KOPT-K1 (cell line): Measurements from ENCODE around the gene KRT2.

Experiments
- H3K27ac ChIP-seq: fragments of 200-600 bp; sonication (generic); 2 replicates; pipeline ENCODE4 v1.5.1; 2016; ENCODE audit warnings: antibody characterized with exemption, mild to moderate bottlenecking, low read depth, low read length; ENCODE audit not compliant: poor library complexity, severe bottlenecking
- H3K36me3 ChIP-seq: fragments of 200-600 bp; sonication (generic); 2 replicates; pipeline ENCODE4 v1.5.1; 2017; ENCODE audit warnings: antibody characterized with exemption, mild to moderate bottlenecking, low read length, moderate library complexity; ENCODE audit not compliant: insufficient read depth
- H3K9me3 ChIP-seq: fragments of 200-600 bp; sonication (generic); 2 replicates; pipeline ENCODE4 v1.5.1; 2017; ENCODE audit warnings: antibody characterized with exemption, low read length, mild to moderate bottlenecking; ENCODE audit not compliant: insufficient read depth, poor library complexity, severe bottlenecking

KRT2 gene

DNA sequence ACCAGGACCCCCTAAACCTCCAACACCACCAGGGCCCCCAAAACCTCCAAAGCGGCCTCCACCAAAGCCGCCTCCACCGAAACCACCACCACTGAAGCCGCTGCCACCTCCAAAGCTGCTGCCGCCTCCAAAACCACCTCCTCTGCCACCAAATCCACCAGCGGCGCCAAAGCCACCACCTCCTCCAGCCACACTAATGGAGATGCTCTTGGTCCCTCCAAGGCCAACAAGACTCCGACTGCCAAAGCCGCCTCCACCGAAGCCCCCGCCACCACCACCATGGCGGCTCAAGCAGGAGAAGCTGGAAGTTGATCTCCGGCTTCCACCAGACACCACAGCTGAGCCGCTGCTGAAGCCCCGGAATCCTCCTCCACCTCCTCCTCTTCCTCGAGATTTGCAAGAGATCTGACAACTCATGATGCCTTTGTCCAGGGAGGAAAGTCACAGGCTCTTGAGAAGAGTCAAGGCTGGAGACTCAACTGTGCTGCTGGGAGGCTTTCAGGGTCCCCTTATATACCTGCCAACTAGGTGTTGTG is at the start of gene KRT2:
Gene KRT2, minus strand, starts transcription at position 486 of the 536 bp plus-strand sequence. Its CDS starts 69 bp downstream, at position 417.
- H3K27ac ChIP-seq: no peak within 1 kb of the TSS
- H3K36me3 ChIP-seq: no peaks in the 10 kb centered on the region
- H3K9me3 ChIP-seq: no peaks in the 10 kb centered on the region

DNA sequence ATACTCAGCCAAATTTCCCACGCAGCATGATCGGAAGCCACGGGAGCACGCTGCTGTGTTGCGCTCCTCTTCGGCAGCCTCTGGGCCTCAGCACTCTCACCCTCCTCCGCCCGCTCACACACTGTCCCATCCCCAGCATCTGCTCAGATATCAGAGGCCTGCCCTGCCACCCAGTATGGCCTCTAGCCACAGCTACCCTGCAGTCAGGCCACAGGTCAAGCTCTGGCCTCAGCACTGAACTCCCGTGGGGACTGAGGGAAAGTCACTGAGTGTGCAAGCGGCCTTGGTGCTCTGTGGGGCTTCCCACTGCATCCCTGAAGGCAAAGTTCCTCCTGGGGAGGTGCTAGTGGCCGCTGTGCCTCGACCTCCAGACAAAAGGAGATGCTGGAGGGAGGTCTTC is 49.3 kb upstream of the KRT2 start:
- Histone ChIP-seq H3K36me3 (no peaks in the 10 kb centered on the region), H3K27ac (no peak overlapping the region), H3K9me3 (no peaks in the 10 kb centered on the region)

DNA sequence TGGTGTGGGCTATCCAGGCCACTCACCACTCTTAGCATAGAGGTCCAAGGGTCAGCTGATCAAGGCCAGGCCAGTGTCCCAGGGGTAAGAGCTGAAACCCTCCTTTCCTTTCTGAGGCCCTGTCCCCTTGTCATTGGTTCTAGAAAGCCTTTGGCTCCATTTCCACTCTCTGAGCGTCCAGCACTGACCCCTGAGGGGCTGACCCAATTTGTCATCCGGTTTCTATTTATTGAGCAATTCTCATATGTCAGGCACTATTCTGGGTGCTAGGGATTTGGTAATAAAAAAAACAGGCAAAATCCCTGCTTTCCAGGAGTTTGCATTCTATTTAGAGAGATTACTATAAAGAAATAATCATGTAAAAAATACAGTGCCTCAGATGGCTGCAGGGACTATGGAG is 47.9 kb upstream of the KRT2 start:
- H3K9me3 ChIP-seq: no peaks in the 10 kb centered on the region
- no peaks in the 10 kb centered on the region for H3K36me3 ChIP-seq
- no peak overlapping the region for H3K27ac ChIP-seq

DNA sequence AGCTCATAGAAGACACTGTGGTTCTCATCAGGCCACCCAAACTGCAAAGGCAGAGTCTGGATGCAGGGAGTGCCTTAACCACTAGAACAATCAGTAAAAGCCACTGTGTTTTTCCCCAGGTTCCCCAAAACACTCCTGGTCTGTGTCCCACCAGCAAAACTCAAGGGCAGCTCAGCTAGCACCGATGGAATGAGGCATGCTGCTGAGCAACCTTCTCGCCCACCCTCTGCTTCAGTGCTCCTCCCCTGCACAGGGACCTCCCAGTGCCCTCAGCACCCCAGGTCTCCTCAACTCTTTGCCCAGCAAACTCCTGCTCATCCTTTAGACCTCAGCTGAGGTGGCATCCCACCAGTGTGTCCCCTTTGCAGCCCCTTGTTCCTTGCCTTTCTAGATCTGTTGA is 47.4 kb upstream of the KRT2 start:
- Histone ChIP-seq H3K9me3 (no peaks in the 10 kb centered on the region), H3K36me3 (no peaks in the 10 kb centered on the region), H3K27ac (no peak overlapping the region)

DNA sequence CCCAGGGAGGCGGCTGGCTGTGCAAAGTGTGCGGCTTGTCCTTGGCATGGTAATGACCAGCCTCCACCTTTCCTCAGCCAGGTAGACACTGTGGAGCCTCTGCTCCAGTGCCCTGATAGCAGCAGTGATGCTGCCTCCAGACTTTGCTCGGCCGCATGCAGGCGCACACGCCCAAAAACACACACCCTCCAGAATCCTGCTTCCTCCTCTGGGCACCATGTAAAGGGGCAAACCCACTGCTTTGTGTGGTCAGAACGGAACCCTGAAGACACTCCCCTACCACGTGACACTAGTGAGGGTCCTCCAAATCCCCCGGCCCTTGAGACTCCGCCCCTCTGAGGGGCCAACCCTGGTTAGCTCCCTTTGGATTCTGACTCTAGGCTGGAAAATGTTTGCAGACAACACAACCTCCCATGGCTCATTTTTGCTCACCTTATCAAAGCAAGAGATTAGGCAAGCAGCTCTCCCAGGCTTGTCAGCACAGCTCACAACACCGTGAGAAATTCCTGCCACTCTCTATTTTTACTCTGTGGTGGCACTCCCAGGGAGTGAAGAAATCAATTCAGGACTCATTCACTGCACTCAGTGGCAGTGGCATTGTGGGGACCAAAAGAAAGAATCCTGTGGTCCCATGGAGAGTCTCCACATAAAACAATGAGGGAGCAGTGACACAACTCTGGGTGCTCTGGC is 46.8 kb upstream of the KRT2 start:
- no peaks in the 10 kb centered on the region for H3K9me3 ChIP-seq
- no peak overlapping the region for H3K27ac ChIP-seq
- no peaks in the 10 kb centered on the region for H3K36me3 ChIP-seq

DNA sequence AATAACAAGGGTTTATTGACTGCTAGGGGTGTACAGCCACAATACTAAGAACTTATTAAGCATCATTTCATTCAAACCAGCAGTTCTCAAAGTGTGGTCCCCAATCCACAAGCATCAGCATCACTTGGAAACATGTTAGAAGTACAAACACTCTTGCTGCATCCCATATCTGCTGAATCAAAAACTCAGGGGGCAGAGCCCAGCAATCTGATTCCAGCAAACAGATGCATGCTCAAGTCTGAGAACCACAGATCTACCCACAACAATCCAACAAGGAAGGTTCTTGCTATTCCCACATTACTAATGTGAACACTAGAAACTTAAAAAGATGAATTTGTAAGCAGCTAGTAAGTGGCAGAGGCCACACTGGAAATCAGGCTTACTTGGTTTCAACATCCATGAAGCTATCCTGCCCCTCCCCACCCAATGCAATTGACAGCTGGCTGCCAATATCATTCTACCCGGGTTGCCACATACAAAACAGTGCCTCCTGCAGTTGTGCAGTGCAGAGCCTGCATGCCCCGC is 45.1 kb upstream of the KRT2 start:
- Histone ChIP-seq H3K36me3 (no peaks in the 10 kb centered on the region), H3K9me3 (no peaks in the 10 kb centered on the region)

DNA sequence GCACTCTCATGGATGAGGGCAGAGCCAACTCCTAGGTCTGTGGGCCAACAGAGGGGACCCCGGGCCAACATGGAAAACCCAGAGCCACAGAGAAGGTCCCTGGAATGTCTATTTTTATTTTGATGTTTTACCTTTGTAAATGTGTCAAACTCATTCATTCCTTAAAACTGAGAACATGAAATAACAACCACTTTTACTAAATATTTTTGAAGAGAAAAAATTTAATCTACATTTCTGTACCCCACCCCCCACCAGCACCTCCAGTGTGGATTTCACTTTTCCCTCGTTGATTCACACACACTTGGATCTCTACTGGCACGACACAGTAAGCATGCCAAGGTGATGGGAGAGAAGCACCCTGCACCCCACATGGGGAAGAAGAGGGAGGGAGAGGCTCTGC is 44.6 kb upstream of the KRT2 start:
- no peaks in the 10 kb centered on the region for H3K9me3 ChIP-seq
- H3K36me3 ChIP-seq: no peaks in the 10 kb centered on the region
- H3K27ac ChIP-seq: no peak overlapping the region

More for the DNA sequence above, 45.1 kb upstream of the KRT2 start:
- H3K27ac ChIP-seq: no peak overlapping the region

DNA sequence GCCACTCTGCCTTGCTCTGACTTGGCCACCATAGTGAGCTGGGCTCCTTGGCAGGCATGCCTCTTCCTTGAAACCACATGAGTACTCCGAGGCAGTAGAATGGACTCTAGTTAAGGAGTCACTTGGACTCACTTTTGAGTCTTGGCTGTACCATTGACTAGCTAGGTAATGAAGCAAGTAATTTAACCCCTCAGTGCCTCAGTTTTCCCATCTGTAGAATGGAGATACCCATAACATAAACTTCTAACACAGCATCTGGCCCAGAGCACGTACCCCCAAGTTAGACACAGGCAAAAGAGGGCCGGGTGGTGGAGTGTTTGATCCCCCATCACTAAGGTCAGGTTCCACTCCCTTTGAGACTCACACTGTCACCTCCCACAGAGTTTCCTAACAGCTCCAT is 43.0 kb upstream of the KRT2 start:
- no peak overlapping the region for H3K27ac ChIP-seq
- H3K36me3 ChIP-seq: no peaks in the 10 kb centered on the region
- no peaks in the 10 kb centered on the region for H3K9me3 ChIP-seq

DNA sequence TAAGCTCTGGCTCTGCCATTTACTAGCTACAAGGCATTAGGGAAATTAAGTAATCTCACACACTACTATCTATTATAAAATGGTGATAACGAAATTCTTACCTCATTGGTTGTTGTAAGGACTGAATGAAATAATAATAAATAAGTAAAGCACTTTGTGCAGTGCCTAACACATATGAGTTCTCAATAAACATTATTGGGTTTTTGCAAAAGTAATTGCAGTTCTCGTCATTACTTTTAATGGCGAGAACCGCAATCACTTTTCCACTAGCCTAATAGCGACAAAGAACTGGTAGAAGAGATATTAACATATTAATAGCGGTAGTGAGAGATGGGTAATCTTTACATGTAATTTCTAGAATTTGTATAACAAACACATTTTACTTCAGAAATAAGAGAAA is 42.1 kb upstream of the KRT2 start:
- Histone ChIP-seq H3K36me3 (no peaks in the 10 kb centered on the region), H3K9me3 (no peaks in the 10 kb centered on the region), H3K27ac (no peak overlapping the region)

DNA sequence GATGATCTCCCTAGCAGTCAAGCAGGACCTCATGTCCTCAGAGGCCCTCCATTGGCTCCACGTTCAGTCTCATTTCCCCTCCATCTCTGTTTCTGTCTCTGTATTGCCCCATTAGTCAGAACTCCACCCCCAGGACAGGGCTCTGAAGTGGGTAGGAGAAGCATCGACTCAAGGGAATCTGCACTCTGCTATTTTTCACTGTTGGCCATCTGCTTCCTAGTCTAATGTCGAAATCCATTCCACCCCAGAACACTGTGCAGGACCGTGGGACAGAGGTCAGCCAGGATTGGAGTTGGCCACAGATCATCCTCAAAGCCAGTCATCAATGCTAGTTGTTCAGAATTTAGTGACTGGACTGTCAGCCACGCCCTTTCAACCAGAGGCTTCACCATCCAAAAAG is 41.2 kb upstream of the KRT2 start:
- no peaks in the 10 kb centered on the region for H3K9me3 ChIP-seq
- no peak overlapping the region for H3K27ac ChIP-seq
- H3K36me3 ChIP-seq: no peaks in the 10 kb centered on the region

DNA sequence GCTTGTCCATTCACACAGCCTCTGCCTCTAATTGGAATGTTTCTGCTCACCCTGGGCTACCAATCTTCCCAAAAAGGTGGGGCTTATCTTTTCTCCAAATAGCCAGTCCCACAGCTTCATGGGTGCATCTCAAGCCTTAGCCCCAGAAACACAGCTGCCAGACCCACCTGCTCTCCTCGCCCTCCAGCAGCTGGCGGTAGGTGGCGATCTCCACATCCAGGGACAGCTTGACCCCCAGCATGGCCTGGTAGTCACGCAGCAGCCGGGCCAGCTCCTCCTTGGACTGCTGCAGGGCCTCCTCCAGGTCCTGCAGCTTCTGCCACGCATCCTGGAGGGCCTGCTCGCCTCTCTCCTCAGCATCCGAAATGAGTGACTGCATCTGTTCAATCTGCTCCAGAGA is 40.2 kb upstream of the KRT2 start:
- H3K9me3 ChIP-seq: no peaks in the 10 kb centered on the region
- no peaks in the 10 kb centered on the region for H3K36me3 ChIP-seq
- no peak overlapping the region for H3K27ac ChIP-seq

DNA sequence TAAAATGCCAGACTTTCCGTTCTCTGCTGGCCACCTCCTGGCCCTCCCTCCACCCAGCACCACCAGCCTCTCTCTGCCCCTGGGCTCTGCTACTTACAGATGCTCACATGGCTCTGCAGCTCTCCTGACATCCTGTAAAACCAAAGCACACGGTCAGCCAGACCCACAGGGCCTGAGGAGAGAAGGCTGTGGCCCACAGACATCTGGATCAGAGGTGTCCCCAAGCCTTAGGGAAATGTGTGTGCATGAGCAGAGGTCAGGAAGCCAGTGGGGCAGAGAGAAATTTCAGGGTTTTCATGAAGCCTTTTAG is 39.8 kb upstream of the KRT2 start:
- Histone ChIP-seq H3K9me3 (no peaks in the 10 kb centered on the region), H3K27ac (no peak overlapping the region), H3K36me3 (no peaks in the 10 kb centered on the region)

DNA sequence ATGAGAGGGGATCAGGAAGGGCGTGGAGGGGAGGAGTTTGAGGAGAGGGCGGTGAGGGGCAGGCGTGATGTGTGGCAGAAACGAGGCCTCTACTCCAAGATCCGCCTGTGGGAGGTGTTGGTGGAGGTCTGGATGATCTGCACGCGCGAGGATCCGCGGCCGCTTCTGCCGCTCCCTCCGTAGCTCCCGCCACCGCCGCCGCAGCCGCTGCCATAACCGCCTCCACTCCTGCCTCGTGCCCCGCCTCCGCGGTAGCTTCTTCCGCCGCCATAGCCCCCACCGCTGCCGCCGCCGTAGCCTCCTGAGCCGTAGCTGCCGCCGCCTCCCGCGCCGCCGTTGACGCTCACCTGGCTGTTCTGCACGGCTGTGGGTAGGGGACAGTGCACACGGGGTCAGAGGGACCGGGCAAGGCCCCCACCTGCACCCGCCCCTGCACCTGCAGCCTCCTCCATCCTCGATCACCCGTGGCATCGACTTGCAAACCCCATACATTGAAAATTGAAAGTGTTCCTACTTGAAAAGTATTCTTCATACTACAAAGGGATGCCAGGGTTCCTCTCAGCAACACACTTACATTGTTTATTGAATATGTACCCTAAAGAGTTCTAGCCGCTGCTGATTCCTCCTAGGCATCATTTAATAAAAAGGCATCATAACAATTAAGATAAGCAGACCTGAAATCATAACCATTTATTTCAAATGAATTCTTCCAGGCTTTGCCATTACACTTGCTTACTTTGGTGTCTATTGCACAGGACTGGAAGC is 39.2 kb upstream of the KRT2 start:
- H3K36me3 ChIP-seq: no peaks in the 10 kb centered on the region

DNA sequence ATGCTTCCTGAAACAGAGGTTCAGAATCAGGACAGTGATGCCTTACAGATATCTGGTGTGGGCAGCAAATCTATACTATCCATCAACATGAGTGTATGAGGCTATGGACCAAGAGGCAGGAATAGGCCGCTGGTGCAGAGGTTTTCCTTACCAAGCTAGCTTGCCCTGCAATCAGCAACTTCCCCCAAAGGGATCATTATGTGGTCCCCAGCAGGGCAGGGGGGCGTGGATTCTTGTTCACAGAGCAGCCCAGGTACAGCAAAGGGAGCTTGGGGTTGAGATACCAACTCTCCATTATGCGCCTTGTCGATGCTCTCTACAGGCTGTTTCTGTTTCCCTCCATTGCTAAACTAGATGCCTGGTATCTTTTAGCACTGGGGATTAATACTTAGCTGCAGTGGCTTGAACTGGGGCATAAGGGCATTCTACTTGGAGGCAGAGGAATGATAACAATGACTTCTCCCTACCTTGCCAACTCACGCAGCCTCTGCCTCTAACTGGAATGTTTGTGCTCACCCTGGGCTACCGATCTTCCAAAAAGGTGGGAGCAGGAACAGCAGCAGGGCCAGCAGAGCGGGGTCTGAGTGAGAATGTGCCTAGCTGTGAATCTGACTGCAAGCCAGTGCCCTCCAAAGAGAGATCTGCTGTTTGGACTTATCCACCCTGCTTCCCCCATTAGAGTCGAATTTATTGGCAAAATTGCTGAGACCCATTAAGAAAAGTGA is 38.5 kb upstream of the KRT2 start:
- H3K36me3 ChIP-seq: no peaks in the 10 kb centered on the region
- H3K9me3 ChIP-seq: no peaks in the 10 kb centered on the region
- no peak overlapping the region for H3K27ac ChIP-seq

More for the DNA sequence above, 39.2 kb upstream of the KRT2 start:
- H3K27ac ChIP-seq: no peak overlapping the region
- H3K9me3 ChIP-seq: no peaks in the 10 kb centered on the region

DNA sequence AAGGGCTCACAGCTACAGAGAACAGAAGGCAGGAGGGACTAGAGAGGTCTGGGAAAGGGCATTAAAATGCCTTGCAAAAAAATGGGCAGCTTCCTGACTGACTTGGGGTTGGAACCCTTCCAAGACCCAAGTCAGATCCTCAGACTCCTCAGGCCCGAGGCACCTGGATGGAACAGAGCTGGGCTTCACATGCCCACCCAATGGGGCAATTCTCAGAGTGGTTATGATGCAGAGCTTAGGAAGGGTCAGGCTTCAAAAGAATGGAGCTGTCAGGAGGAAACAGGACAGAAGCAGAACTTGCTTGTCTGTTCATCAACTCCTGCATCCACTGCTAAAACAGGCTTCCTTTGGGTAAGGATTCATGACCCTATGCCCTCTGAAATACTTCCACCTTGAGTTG is 37.9 kb upstream of the KRT2 start:
- Histone ChIP-seq H3K27ac (no peak overlapping the region), H3K36me3 (no peaks in the 10 kb centered on the region), H3K9me3 (no peaks in the 10 kb centered on the region)
